Endothelial cell of umbilical vein (primary cell): ENCODE data around the gene TXNIP.

Experiments used
- CTCF ChIP-seq, 2 donors: IDR thresholded peaks; 1 replicate in 1 of 2; 2 replicates in 1 of 2; pipeline ENCODE4 v1.5.1; 2011; ENCODE audit warnings: low read length in 2 of 2, mild to moderate bottlenecking in 2 of 2, moderate library complexity in 2 of 2, control low read depth in 1 of 2, inconsistent platforms in 1 of 2, low read depth in 1 of 2; ENCODE audit not compliant: insufficient read depth in 1 of 2; ENCODE audit errors: extremely low read depth in 1 of 2
- EZH2 ChIP-seq: IDR thresholded peaks from 2 replicates; pipeline ENCODE4 v1.6.1; 2012; ENCODE audit warnings: borderline replicate concordance, low read depth, mild to moderate bottlenecking, moderate library complexity, low read length, inconsistent platforms; ENCODE audit not compliant: severe bottlenecking
- GATA2 ChIP-seq: IDR thresholded peaks from 2 replicates; pipeline ENCODE4 v1.7.0; 2011; ENCODE audit warnings: low read depth, mild to moderate bottlenecking, moderate library complexity, mixed read lengths, low read length; ENCODE audit not compliant: insufficient read length, insufficient read depth
- JUN ChIP-seq: IDR thresholded peaks from 2 replicates; pipeline ENCODE4 v1.6.1; 2011; ENCODE audit warnings: borderline replicate concordance, low read depth; ENCODE audit not compliant: insufficient read length, insufficient read depth
- POLR2A ChIP-seq: IDR thresholded peaks from 2 replicates; pipeline ENCODE4 v1.6.1; 2012; ENCODE audit warnings: low read depth, mild to moderate bottlenecking, control low read depth, low read length
- POLR2AphosphoS5 ChIP-seq: IDR thresholded peaks from 2 replicates; pipeline ENCODE4 v1.6.1; 2012; ENCODE audit warnings: low read depth, mild to moderate bottlenecking, control low read depth, low read length, moderate library complexity; ENCODE audit not compliant: insufficient read depth
- TF ChIP-seq, protein P1 (sequence below): IDR thresholded peaks from 2 replicates; pipeline ENCODE4 v1.6.1; 2011; ENCODE audit not compliant: insufficient read depth, insufficient read length

- TF ChIP-seq CTCF (IDR thresholded peaks at IDR 0.05; ENCODE audit: extremely low read depth in 1 of 2, insufficient read depth in 1 of 2, low read depth in 1 of 2, low read length in 2 of 2), result no peak
- no peak for TF ChIP-seq EZH2
- TF ChIP-seq, protein P1, sequence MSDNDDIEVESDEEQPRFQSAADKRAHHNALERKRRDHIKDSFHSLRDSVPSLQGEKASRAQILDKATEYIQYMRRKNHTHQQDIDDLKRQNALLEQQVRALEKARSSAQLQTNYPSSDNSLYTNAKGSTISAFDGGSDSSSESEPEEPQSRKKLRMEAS, result no peak
- no peak for TF ChIP-seq POLR2A
- no peak for TF ChIP-seq POLR2AphosphoS5
- no peak for TF ChIP-seq JUN
- TF ChIP-seq GATA2, result no peak
Measured at GRCh38 chr1:145956781-145957442, 39.5 kb downstream of the TXNIP start.
